GM12874 (cell line): ENCODE data around the gene AMIGO1.

Source experiments
- TF ChIP-seq, protein P1 (sequence below): IDR thresholded peaks from 2 replicates; pipeline ENCODE4 v1.5.1; 2011; ENCODE audit warnings: low read depth, mild to moderate bottlenecking, control low read depth, low read length, moderate library complexity; ENCODE audit not compliant: insufficient read depth

Gene AMIGO1

DNA sequence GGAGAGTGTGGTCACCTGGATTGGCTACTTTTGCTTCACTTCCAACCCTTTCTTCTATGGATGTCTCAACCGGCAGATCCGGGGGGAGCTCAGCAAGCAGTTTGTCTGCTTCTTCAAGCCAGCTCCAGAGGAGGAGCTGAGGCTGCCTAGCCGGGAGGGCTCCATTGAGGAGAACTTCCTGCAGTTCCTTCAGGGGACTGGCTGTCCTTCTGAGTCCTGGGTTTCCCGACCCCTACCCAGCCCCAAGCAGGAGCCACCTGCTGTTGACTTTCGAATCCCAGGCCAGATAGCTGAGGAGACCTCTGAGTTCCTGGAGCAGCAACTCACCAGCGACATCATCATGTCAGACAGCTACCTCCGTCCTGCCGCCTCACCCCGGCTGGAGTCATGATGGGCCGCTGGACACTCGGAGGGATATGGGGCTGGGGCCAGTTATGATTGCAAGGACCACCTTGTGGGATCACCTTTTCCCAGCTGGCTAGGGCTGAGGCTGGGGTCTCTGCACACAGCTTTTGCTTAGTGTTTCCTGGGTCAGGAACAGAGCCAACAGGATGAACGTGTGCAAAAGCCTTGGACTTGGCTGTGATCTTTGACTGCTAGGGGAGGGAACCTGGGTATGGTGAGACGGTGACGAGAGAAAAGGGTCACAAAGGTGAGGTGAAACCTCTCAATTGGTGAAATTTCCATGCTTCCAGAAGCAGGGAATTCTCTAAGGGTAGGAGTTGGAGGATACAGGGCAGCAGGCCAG lies 34.6 kb upstream of the AMIGO1 start:
- TF ChIP-seq, protein P1, sequence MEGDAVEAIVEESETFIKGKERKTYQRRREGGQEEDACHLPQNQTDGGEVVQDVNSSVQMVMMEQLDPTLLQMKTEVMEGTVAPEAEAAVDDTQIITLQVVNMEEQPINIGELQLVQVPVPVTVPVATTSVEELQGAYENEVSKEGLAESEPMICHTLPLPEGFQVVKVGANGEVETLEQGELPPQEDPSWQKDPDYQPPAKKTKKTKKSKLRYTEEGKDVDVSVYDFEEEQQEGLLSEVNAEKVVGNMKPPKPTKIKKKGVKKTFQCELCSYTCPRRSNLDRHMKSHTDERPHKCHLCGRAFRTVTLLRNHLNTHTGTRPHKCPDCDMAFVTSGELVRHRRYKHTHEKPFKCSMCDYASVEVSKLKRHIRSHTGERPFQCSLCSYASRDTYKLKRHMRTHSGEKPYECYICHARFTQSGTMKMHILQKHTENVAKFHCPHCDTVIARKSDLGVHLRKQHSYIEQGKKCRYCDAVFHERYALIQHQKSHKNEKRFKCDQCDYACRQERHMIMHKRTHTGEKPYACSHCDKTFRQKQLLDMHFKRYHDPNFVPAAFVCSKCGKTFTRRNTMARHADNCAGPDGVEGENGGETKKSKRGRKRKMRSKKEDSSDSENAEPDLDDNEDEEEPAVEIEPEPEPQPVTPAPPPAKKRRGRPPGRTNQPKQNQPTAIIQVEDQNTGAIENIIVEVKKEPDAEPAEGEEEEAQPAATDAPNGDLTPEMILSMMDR, result no peak

DNA sequence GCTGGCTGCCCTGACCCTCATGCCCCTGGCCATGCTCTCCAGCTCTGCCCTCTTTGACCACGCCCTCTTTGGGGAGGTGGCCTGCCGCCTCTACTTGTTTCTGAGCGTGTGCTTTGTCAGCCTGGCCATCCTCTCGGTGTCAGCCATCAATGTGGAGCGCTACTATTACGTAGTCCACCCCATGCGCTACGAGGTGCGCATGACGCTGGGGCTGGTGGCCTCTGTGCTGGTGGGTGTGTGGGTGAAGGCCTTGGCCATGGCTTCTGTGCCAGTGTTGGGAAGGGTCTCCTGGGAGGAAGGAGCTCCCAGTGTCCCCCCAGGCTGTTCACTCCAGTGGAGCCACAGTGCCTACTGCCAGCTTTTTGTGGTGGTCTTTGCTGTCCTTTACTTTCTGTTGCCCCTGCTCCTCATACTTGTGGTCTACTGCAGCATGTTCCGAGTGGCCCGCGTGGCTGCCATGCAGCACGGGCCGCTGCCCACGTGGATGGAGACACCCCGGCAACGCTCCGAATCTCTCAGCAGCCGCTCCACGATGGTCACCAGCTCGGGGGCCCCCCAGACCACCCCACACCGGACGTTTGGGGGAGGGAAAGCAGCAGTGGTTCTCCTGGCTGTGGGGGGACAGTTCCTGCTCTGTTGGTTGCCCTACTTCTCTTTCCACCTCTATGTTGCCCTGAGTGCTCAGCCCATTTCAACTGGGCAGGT lies 33.9 kb upstream of the AMIGO1 start:
- TF ChIP-seq, protein P1, result no peak

DNA sequence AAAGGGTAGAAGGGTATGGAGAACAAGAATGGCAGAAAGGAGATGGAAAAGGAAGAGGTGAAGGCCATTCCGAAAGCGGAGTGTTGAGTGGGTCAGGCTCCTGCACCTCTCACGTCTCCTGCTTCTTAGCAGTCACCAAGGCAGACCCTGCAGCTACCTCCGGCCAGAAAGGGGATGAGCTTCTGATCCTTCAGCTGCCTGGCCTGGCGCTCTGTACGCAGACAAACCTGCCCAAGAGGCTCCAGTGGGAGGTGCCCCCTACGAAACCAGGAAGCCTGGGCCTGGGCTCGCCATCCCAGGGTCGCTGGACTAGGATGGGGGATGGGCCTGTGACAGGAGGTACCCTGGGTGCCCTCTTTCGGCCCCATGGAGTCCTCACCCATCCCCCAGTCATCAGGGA lies 33.1 kb upstream of the AMIGO1 start:
- TF ChIP-seq, protein P1, result no peak

DNA sequence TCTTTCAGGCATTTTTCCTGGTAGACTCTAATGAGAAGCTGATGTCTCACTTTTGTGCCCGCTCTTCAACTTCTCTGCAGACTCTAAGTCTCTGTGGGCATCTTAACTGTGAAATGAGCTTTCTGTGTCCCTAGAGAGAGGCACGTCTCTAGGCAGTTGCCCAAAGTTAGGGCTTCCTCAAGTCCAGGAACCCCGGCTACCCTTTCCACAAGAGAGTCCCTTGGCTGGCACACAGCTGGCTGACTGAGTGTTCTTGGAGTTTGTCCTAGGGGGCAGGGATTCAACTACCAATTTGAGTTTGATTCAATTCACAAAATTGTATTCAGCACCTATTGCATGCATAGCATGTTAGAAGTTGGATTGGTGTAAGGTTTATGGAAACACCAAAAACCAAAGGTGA lies 31.6 kb upstream of the AMIGO1 start:
- TF ChIP-seq, protein P1, result no peak

DNA sequence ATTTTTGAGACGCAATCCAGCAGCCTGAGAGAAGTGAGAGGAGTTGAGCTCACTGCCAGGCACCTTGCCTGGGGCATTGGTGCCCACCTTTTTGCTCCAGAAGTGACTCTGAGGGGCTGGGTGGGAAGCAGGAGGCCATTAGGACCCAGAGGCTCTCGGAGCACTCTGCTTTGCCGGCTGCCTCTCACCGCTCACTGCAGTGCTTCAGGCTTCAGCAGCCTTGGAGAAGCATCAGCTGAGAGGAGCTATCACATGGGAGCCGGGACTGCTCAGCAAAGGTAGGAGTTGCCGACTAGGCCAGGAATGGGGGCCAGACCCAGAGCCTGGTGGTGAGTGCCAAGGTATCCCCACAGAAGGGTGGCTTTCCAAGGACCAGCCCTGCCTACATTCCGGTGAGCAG lies 30.1 kb upstream of the AMIGO1 start, which contains the start of gene GPR61:
Gene GPR61 (plus strand): TSS at position 197 of the 400 bp plus-strand sequence. CDS start 3,151 bp downstream, outside the sequence.
- TF ChIP-seq, protein P1, result no peak

DNA sequence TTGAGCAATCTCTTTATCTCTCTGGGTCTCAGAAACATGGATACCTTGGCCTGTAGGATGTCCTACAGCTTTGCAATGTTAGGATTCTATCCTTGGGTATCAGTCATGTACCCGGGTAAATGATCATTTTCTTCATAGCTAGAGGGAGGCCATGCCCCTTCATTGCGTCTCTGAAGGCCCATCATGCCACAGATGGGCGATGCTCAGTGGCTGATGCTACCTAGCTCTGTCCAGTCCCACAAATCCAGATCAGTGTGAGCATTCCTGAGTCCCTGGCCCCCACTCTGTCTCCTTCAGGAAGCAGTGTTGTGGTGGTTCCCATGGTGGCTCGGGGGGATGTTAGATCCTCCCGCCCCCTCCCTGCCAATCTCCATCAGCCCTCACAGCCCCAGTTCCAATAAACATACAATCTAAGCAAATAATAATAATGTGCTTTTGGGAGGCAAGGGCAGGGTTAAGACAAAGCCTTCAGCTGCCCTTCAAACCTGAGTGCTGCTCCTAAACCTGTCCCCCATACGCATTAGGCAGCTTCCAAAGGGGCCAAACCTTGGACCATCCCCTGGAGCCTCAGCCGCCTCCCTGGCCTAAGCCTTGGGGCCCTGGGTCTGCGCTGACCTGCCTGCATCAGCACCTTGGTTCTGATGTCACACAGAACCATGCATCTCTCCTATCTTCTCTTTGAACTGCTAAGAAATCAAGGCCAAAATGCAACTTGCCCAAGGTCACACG lies 29.5 kb upstream of the AMIGO1 start:
- TF ChIP-seq, protein P1, result no peak
